ENCODE measurements around the gene DLG5.

DLG5 gene

GRCh38 chr10:77887631-77888355 is 38.8 kb downstream of the DLG5 start:
- TF ChIP-seq CTCF (IDR thresholded peaks at IDR 0.05; ENCODE audit: insufficient read depth, low read length, missing control alignments) = no peak
- H3K4me3 ChIP-seq (ENCODE audit: low read depth, low read length) = no peak overlapping the region
- POLR2A ChIA-PET = interaction anchor here (0.6 kb wide), 1 partner anchor 270 kb away, joined by 3 read pairs; no protein-coding TSS in a partner anchor
- CTCF ChIA-PET = interaction anchor here (1.4 kb wide), 1 partner anchor 14 kb away, joined by 4 read pairs; no protein-coding TSS in a partner anchor
- DNase-seq (ENCODE audit: low read depth, low spot score) = no peak

- ChIA-PET POLR2A (no interaction called here), CTCF (interaction anchor here (1.4 kb wide), 1 partner anchor 13 kb away, joined by 4 read pairs; no protein-coding TSS in a partner anchor)
- H3K4me3 ChIP-seq (ENCODE audit: low read depth, low read length) = no peak overlapping the region
- no peak for DNase-seq (ENCODE audit: low read depth, low spot score)
- TF ChIP-seq CTCF (IDR thresholded peaks at IDR 0.05; ENCODE audit: insufficient read depth, low read length, missing control alignments) = no peak
These were observed 39.7 kb downstream of the DLG5 start for GRCh38 chr10:77886795-77887355.

- CTCF ChIA-PET = no interaction called here
These were observed 42.4 kb downstream of the DLG5 start for GRCh38 chr10:77884181-77884580.

GRCh38 chr10:77881636-77882035 is 44.9 kb downstream of the DLG5 start:
- POLR2A ChIA-PET = no interaction called here
- DNase-seq (ENCODE audit: low read depth, low spot score) = no peak
- CTCF ChIA-PET = interaction anchor here (1.6 kb wide), 1 partner anchor 34 kb away, joined by 4 read pairs; no protein-coding TSS in a partner anchor
- no peak overlapping the region for H3K4me3 ChIP-seq (ENCODE audit: low read depth, low read length)
- TF ChIP-seq CTCF (IDR thresholded peaks at IDR 0.05; ENCODE audit: insufficient read depth, low read length, missing control alignments) = no peak

More at GRCh38 chr10:77884181-77884580, 42.4 kb downstream of the DLG5 start:
- TF ChIP-seq CTCF (IDR thresholded peaks at IDR 0.05; ENCODE audit: insufficient read depth, low read length, missing control alignments) = no peak
- DNase-seq (ENCODE audit: low read depth, low spot score) = no peak
- POLR2A ChIA-PET = no interaction called here
- H3K4me3 ChIP-seq (ENCODE audit: low read depth, low read length) = no peak overlapping the region

- ChIA-PET POLR2A (no interaction called here), CTCF (interaction anchor here (1.6 kb wide), 1 partner anchor 34 kb away, joined by 4 read pairs; no protein-coding TSS in a partner anchor)
- H3K4me3 ChIP-seq (ENCODE audit: low read depth, low read length) = no peak overlapping the region
- no peak for DNase-seq (ENCODE audit: low read depth, low spot score)
- TF ChIP-seq CTCF (IDR thresholded peaks at IDR 0.05; ENCODE audit: insufficient read depth, low read length, missing control alignments) = no peak
These were observed 45.3 kb downstream of the DLG5 start for GRCh38 chr10:77881222-77881621.

- DNase-seq (ENCODE audit: low read depth, low spot score) = no peak
- CTCF ChIA-PET = interaction anchor here (1.0 to 1.6 kb wide), 2 partner anchors 33 to 45 kb away, joined by 3 to 4 read pairs; no protein-coding TSS in a partner anchor
- TF ChIP-seq CTCF (IDR thresholded peaks at IDR 0.05; ENCODE audit: insufficient read depth, low read length, missing control alignments) = no peak
These were observed 46.8 kb downstream of the DLG5 start for GRCh38 chr10:77879710-77880109.

More at GRCh38 chr10:77879710-77880109, 46.8 kb downstream of the DLG5 start:
- no peak overlapping the region for H3K4me3 ChIP-seq (ENCODE audit: low read depth, low read length)
- POLR2A ChIA-PET = no interaction called here
